ENCODE data around the gene TLX2. TPM values are rescaled to one million over a fixed set of nuclear protein-coding genes. Genes with fewer than 3 reads are reported as not detected.

The TLX2 gene
- total and polyA plus RNA-seq, 2 of the 8 experiments (the other 6 are each of a cell fraction or from before 2014, with no cell fraction given): 0.06 to 0.17 TPM

GRCh38 chr2:74534411-74534810, 20.2 kb downstream of the TLX2 start:
- CTCF ChIA-PET (ENCODE audit: partially characterized antibody): interaction anchor here (0.9 to 7.0 kb wide), 4 partner anchors 8 to 53 kb away, joined by 3 to 53 read pairs (median 5); no protein-coding TSS in a partner anchor

More at GRCh38 chr2:74534411-74534810, 20.2 kb downstream of the TLX2 start:
- Histone ChIP-seq H3K9me3 (ENCODE audit: insufficient read depth in 2 of 2, low read depth in 1 of 2, low read length in 1 of 2) (no peaks in the 10 kb centered on the region), H3K4me2 (ENCODE audit: insufficient read depth in 1 of 2, low read depth in 2 of 2, low read length in 2 of 2) (no peak overlapping the region), H3K23me2 (ENCODE audit: low read depth, low read length) (peaks cover 4% of the 10 kb centered on the region; the same call in 1 of the 2 replicates), H3K14ac (ENCODE audit: insufficient read length) (no peak overlapping the region), H3K4ac (replicated peaks; ENCODE audit: insufficient read length, low read depth, low read length) (no peak overlapping the region), H3K79me1 (ENCODE audit: low read depth, low read length) (peaks cover 2% of the 10 kb centered on the region; the same call in 1 of the 2 replicates), H3K4me1 (replicated peaks in 1 of 4; ENCODE audit: control insufficient read depth in 3 of 4, insufficient read depth in 4 of 4, low read length in 3 of 4) (peaks cover 4 to 6% (median 5%) of the 10 kb centered on the region in 4 experiments; a peak in 6 of 7 replicates), H3K56ac (replicated peaks; ENCODE audit: insufficient read length, low read depth, low read length) (no peak overlapping the region), H4K20me1 (replicated peaks in 1 of 2; ENCODE audit: control insufficient read depth in 1 of 2, insufficient read depth in 2 of 2, low read length in 2 of 2) (peaks cover 6 to 8% of the 10 kb centered on the region in 2 experiments), H3K27ac (ENCODE audit: low read depth, low read length) (no peak overlapping the region), H3K4me3 (ENCODE audit: extremely low read depth in 1 of 4, insufficient read depth in 2 of 4, low read depth in 3 of 4, low read length in 4 of 4) (no peak overlapping the region), H2BK15ac (ENCODE audit: low read length) (no peak overlapping the region), H4K8ac (ENCODE audit: extremely low read depth, insufficient read depth, low read length) (no peak overlapping the region), H2AK5ac (ENCODE audit: low read depth, low read length) (no peak overlapping the region), H2BK120ac (replicated peaks; ENCODE audit: low read depth, low read length) (no peak overlapping the region), H3K9ac (replicated peaks in 1 of 4; ENCODE audit: extremely low read depth in 1 of 4, low read depth in 3 of 4, low read length in 3 of 4) (no peak overlapping the region), H3K79me2 (ENCODE audit: control insufficient read depth in 1 of 2, insufficient read depth in 2 of 2, low read length in 2 of 2) (no peaks in the 10 kb centered on the region), H3K27me3 (replicated peaks in 1 of 4; ENCODE audit: control insufficient read depth in 3 of 4, extremely low read depth in 1 of 4, insufficient read depth in 3 of 4, low read length in 3 of 4) (no peaks in the 10 kb centered on the region; a peak in 1 of 7 replicates), H4K5ac (ENCODE audit: insufficient read length, low read depth, low read length) (no peak overlapping the region), H2BK20ac (ENCODE audit: low read length) (no peak overlapping the region), H2BK12ac (ENCODE audit: low read depth, low read length) (no peak overlapping the region), H3K18ac (ENCODE audit: extremely low read depth, low read length) (no peak overlapping the region), H3K36me3 (ENCODE audit: control insufficient read depth in 2 of 4, insufficient read depth in 4 of 4, low read length in 3 of 4) (peaks cover 2 to 17% (median 10%) of the 10 kb centered on the region in 4 experiments; a peak in 7 of 8 replicates), H2AFZ (ENCODE audit: low read length) (no peak overlapping the region), H3K23ac (ENCODE audit: insufficient read length) (no peak overlapping the region), H4K91ac (replicated peaks; ENCODE audit: insufficient read length, low read length) (no peak overlapping the region), H2BK5ac (ENCODE audit: low read depth, low read length) (no peak overlapping the region)
- DNase-seq (ENCODE audit: low read depth in 1 of 2, low spot score in 2 of 2) (no peak), FAIRE-seq (no peak)
- TF ChIP-seq FOSL1 (IDR thresholded peaks at IDR 0.05; ENCODE audit: insufficient read depth, low read depth, low read length) (no peak), PHF8 (conservative IDR thresholded peaks at IDR 0.05; ENCODE audit: low read depth, low read length) (no peak), TCF12 (IDR thresholded peaks at IDR 0.05; ENCODE audit: low read depth, low read length) (no peak), CBX5 (IDR thresholded peaks at IDR 0.05; ENCODE audit: low read depth, low read length) (no peak), NANOG (IDR thresholded peaks at IDR 0.05; ENCODE audit: insufficient read depth, low read depth, low read length, poor library complexity, severe bottlenecking) (no peak), GABPA (IDR thresholded peaks at IDR 0.05; ENCODE audit: borderline replicate concordance, insufficient read depth, low read length) (no peak), RAD21 (IDR thresholded peaks at IDR 0.05 in 1 of 2, conservative IDR thresholded peaks at IDR 0.05 in 1 of 2; ENCODE audit: low read depth in 2 of 2, low read length in 2 of 2) (no peak), POU5F1 (IDR thresholded peaks at IDR 0.05; ENCODE audit: low read depth, low read length) (no peak), CBX8 (IDR thresholded peaks at IDR 0.05; ENCODE audit: borderline replicate concordance, low read depth, low read length) (no peak), ZNF274 (IDR thresholded peaks at IDR 0.05; ENCODE audit: borderline replicate concordance, extremely low read depth, low read length) (no peak), TBP (IDR thresholded peaks at IDR 0.05; ENCODE audit: low read depth, low read length) (no peak), NRF1 (IDR thresholded peaks at IDR 0.05; ENCODE audit: low read depth, low read length) (no peak)
- 92% methylated on average over 12 of the region's 12 CpGs; no CpG with 5 or more reads in 1 of the 2 experiments for whole genome bisulfite sequencing, 2 experiments (ENCODE audit: extremely low coverage in 1 of 2, insufficient coverage in 1 of 2, insufficient read length in 1 of 2, insufficient replicate concordance in 2 of 2, low coverage in 1 of 2, low lambda C conversion rate in 2 of 2, missing lambda C conversion rate in 1 of 2)
- POLR2A ChIA-PET (ENCODE audit: partially characterized antibody): interaction anchor here (1.1 to 2.3 kb wide), 3 partner anchors 12 to 53 kb away, joined by 3 to 6 read pairs (median 4); partner anchors contain the start of gene LBX2

Data from H1 (cell line).